WI38 (cell line): ENCODE results near the gene NOB1.

Experiments
- H3K4me3 ChIP-seq: 2 replicates; pipeline ENCODE4 v1.5.1; 2011; ENCODE audit warnings: low read depth, mild to moderate bottlenecking, control low read depth, low read length
- CTCF ChIP-seq: IDR thresholded peaks from 2 replicates; pipeline ENCODE4 v1.5.1; 2012; ENCODE audit warnings: low read depth, mild to moderate bottlenecking, control low read depth, low read length

The NOB1 gene

GRCh38 chr16:69706975-69707340, 47.8 kb downstream of the NOB1 start:
- no peak for TF ChIP-seq CTCF
- H3K4me3 ChIP-seq = no peak overlapping the region

GRCh38 chr16:69706256-69706974, 48.3 kb downstream of the NOB1 start:
- TF ChIP-seq CTCF = no peak
- no peak overlapping the region for H3K4me3 ChIP-seq

GRCh38 chr16:69703638-69704037, 51.1 kb downstream of the NOB1 start:
- TF ChIP-seq CTCF = no peak
- H3K4me3 ChIP-seq = no peak overlapping the region

- H3K4me3 ChIP-seq = no peak overlapping the region
- TF ChIP-seq CTCF = no peak
These were observed 52.9 kb downstream of the NOB1 start for GRCh38 chr16:69701866-69702265.

GRCh38 chr16:69701452-69701851, 53.3 kb downstream of the NOB1 start:
- H3K4me3 ChIP-seq = no peak overlapping the region
- no peak for TF ChIP-seq CTCF

- TF ChIP-seq CTCF = no peak
- H3K4me3 ChIP-seq = no peak overlapping the region
These were observed 54.8 kb downstream of the NOB1 start for GRCh38 chr16:69699915-69700314.

- no peak for TF ChIP-seq CTCF
- H3K4me3 ChIP-seq = no peak overlapping the region
These were observed 56.3 kb downstream of the NOB1 start for GRCh38 chr16:69698404-69698803.
